ENCODE measurements around the gene FAM222B. TPM values are rescaled to one million over a fixed set of nuclear protein-coding genes. Genes with fewer than 3 reads are reported as not detected.

Gene FAM222B
- total and polyA plus RNA-seq, 9 of the 15 experiments (the other 6 are each of a cell fraction or from before 2014, with no cell fraction given) = 4.0 to 34.6 (median 7.5) TPM

DNA sequence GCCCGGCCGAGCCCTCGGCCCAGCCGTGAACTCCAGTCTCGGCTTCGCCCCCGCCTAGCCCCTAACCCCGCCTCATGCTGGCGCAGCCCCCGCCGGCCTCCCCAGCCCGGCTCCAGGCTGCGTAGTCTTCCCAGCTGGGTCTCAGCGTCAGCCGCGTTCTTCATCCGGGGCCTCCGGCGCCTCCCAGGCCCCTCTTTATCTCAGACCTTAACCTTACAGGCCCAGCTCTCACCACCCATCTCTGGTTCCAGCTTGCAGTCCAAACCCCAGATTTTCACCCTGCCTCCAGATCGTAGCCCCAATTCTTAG lies 130.9 kb downstream of the FAM222B start, which contains the start of gene PROCA1 (continued):
- TF ChIP-seq RBBP5 (IDR thresholded peaks at IDR 0.05; ENCODE audit: borderline replicate concordance, insufficient read depth, low read length, poor library complexity, severe bottlenecking) = no peak
- peak; percentile 59; the same call in 1 of the 2 replicates for TF ChIP-seq PHF21A (IDR thresholded peaks at IDR 0.05; ENCODE audit: borderline replicate concordance, low read depth)
- peak; percentile 15; the same call in 1 of the 2 replicates for TF ChIP-seq HLTF (IDR thresholded peaks at IDR 0.05)
- 0 out of 2 replicates have a peak, but pooled peaks have one; percentile 22 for TF ChIP-seq MIER1 (IDR thresholded peaks at IDR 0.05; ENCODE audit: low read depth)
- no peak for TF ChIP-seq ZNF584 (CRISPR knock-in tag; IDR thresholded peaks at IDR 0.05; ENCODE audit: low read depth)
- TF ChIP-seq, protein P1, sequence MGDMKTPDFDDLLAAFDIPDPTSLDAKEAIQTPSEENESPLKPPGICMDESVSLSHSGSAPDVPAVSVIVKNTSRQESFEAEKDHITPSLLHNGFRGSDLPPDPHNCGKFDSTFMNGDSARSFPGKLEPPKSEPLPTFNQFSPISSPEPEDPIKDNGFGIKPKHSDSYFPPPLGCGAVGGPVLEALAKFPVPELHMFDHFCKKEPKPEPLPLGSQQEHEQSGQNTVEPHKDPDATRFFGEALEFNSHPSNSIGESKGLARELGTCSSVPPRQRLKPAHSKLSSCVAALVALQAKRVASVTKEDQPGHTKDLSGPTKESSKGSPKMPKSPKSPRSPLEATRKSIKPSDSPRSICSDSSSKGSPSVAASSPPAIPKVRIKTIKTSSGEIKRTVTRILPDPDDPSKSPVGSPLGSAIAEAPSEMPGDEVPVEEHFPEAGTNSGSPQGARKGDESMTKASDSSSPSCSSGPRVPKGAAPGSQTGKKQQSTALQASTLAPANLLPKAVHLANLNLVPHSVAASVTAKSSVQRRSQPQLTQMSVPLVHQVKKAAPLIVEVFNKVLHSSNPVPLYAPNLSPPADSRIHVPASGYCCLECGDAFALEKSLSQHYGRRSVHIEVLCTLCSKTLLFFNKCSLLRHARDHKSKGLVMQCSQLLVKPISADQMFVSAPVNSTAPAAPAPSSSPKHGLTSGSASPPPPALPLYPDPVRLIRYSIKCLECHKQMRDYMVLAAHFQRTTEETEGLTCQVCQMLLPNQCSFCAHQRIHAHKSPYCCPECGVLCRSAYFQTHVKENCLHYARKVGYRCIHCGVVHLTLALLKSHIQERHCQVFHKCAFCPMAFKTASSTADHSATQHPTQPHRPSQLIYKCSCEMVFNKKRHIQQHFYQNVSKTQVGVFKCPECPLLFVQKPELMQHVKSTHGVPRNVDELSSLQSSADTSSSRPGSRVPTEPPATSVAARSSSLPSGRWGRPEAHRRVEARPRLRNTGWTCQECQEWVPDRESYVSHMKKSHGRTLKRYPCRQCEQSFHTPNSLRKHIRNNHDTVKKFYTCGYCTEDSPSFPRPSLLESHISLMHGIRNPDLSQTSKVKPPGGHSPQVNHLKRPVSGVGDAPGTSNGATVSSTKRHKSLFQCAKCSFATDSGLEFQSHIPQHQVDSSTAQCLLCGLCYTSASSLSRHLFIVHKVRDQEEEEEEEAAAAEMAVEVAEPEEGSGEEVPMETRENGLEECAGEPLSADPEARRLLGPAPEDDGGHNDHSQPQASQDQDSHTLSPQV (IDR thresholded peaks at IDR 0.05) = peak; percentile 9; the same call in 1 of the 2 replicates
- TF ChIP-seq, protein P2, sequence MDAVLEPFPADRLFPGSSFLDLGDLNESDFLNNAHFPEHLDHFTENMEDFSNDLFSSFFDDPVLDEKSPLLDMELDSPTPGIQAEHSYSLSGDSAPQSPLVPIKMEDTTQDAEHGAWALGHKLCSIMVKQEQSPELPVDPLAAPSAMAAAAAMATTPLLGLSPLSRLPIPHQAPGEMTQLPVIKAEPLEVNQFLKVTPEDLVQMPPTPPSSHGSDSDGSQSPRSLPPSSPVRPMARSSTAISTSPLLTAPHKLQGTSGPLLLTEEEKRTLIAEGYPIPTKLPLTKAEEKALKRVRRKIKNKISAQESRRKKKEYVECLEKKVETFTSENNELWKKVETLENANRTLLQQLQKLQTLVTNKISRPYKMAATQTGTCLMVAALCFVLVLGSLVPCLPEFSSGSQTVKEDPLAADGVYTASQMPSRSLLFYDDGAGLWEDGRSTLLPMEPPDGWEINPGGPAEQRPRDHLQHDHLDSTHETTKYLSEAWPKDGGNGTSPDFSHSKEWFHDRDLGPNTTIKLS (IDR thresholded peaks at IDR 0.05; ENCODE audit: borderline replicate concordance, low read depth) = no peak
- TF ChIP-seq, protein P3, sequence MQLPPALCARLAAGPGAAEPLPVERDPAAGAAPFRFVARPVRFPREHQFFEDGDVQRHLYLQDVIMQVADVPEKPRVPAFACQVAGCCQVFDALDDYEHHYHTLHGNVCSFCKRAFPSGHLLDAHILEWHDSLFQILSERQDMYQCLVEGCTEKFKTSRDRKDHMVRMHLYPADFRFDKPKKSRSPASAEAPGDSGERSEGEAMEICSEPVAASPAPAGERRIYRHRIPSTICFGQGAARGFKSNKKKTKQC (CRISPR knock-in tag; IDR thresholded peaks at IDR 0.05) = 0 out of 2 replicates have a peak, but pooled peaks have one; percentile 11
- no peak for TF ChIP-seq JUNB (CRISPR knock-in tag; conservative IDR thresholded peaks at IDR 0.05)
- peak; percentile 41 for TF ChIP-seq ZNF146 (CRISPR knock-in tag; IDR thresholded peaks at IDR 0.05; ENCODE audit: unreplicated experiment)
- TF ChIP-seq ZNF561 (CRISPR knock-in tag; conservative IDR thresholded peaks at IDR 0.05) = no peak
- no peak for TF ChIP-seq XRCC4 (IDR thresholded peaks at IDR 0.05; ENCODE audit: extremely low read depth, insufficient read depth, insufficient read length)
- TF ChIP-seq, protein P4, sequence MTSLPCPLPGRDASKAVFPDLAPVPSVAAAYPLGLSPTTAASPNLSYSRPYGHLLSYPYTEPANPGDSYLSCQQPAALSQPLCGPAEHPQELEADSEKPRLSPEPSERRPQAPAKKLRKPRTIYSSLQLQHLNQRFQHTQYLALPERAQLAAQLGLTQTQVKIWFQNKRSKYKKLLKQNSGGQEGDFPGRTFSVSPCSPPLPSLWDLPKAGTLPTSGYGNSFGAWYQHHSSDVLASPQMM (CRISPR knock-in tag; IDR thresholded peaks at IDR 0.05) = no peak
- TF ChIP-seq RFX5 (IDR thresholded peaks at IDR 0.05; ENCODE audit: low read depth, low read length) = no peak
- no peak for TF ChIP-seq MED1 (CRISPR knock-in tag; IDR thresholded peaks at IDR 0.05; ENCODE audit: borderline replicate concordance)
- peak; percentile 7; the same call in 1 of the 2 replicates for TF ChIP-seq CXXC5 (CRISPR knock-in tag; IDR thresholded peaks at IDR 0.05)
- TF ChIP-seq ATF1 (CRISPR knock-in tag; IDR thresholded peaks at IDR 0.05) = no peak
- peak; percentile 65 for TF ChIP-seq ATF1 (tag; IDR thresholded peaks at IDR 0.05)
- no peak for TF ChIP-seq ZBTB8A (IDR thresholded peaks at IDR 0.05; ENCODE audit: partially characterized antibody)
- TF ChIP-seq, protein P5, sequence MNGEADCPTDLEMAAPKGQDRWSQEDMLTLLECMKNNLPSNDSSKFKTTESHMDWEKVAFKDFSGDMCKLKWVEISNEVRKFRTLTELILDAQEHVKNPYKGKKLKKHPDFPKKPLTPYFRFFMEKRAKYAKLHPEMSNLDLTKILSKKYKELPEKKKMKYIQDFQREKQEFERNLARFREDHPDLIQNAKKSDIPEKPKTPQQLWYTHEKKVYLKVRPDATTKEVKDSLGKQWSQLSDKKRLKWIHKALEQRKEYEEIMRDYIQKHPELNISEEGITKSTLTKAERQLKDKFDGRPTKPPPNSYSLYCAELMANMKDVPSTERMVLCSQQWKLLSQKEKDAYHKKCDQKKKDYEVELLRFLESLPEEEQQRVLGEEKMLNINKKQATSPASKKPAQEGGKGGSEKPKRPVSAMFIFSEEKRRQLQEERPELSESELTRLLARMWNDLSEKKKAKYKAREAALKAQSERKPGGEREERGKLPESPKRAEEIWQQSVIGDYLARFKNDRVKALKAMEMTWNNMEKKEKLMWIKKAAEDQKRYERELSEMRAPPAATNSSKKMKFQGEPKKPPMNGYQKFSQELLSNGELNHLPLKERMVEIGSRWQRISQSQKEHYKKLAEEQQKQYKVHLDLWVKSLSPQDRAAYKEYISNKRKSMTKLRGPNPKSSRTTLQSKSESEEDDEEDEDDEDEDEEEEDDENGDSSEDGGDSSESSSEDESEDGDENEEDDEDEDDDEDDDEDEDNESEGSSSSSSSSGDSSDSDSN (IDR thresholded peaks at IDR 0.05; ENCODE audit: borderline replicate concordance in 1 of 2, low read depth in 2 of 2, low read length in 2 of 2) = peak; percentile 62 to 67; a peak in 1 of 4 replicates
- peak in 1 of 2 experiments; percentile 47; a peak in 3 of 4 replicates for TF ChIP-seq KDM1A (IDR thresholded peaks at IDR 0.05)

Data from K562 (cell line).